NCI-H2107 (cell line): ENCODE results near the gene EPB41L1.

Experiments
- DNase-seq: peaks from one replicate; lab custom pipeline; 2025; lab: John Stamatoyannopoulos, UW

The EPB41L1 gene

DNA sequence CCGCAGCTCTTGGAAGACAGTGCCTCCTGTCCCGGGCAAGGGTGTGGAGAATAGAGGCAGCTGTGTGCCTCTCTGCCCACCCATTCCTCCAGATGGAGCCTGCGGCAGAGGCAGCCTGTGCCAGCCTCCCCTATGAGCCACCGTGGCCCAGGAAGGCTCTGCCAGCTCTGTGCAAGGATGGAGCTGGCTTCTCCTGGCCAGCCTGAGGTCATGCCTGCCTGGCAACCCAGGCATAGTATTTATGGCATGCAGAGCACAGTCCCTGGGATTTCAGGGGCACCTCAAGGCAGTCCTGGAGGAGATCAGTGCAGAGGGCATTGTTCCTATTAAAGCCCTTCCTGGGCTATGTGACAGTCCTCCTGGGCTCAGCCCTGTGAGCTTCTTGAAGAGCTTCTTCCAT is 1.5 kb downstream of the EPB41L1 start:
- DNase-seq, result no peak

GRCh38 chr20:36157610-36158009 is 3.1 kb downstream of the EPB41L1 start:
- DNase-seq, result no peak

GRCh38 chr20:36158160-36158741 is 3.7 kb downstream of the EPB41L1 start:
- no peak for DNase-seq

GRCh38 chr20:36159833-36160232 is 5.3 kb downstream of the EPB41L1 start:
- no peak for DNase-seq

DNA sequence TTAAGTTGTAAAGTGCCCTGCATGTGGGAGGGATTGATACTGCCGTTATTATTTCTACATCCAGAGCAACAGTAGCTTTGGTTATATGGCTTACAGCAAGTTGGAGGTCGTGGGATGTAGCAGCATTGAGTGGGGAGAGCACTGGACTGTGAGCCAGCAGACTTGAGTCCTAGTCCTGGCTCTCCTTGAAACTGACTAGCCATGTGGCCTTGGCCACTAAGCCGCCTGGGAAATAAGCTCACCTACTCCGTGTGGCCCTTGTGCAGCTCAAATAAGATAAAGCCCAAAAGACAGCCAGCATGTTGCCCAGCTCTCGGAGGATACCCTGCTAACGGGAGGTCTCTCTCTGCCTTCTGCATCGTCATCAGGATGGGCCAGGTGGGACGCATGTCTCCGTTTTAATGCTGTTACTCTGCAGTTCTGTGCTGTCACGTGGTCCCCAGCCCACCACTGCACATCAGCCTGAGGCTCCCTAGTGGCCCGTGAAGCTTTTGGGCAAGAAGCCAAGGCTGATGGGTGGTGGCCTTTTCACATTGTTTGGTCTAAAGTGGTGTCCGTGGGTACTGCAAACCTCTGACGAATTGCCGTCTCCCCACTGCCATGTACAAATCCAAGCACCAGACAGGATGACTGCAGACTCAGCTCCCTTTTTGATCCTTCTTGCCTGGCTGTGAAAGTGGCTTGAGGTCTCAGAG is 7.9 kb downstream of the EPB41L1 start:
- no peak for DNase-seq

DNA sequence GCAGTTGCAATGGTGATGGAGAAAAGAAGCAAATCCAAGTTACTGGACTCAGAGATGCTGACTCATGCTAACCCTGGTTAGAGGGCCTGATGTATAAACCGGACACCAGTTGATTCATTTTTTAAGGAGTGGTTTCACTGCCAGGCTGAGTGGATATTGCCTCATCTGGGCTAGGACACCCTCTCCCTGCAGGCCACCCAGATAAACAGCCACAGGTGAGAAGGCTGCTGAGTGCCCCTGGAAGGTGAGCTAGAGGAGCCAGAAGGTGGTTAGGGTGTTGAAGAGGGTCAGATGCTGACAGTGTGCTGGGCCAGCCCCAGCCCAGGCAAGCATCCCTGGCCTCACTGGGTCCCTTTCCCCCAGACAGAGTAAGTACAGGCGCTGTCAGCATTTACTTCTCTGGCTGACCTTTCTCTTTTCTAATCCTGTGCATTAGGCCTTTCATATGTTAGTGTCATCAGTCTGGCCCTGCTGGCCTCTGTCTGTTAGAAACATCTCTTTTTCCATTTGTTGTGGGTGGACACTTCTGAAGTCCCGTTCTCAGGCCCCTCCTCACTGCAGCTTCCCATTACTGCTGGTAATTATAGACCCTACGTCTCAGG is 13.5 kb downstream of the EPB41L1 start:
- no peak for DNase-seq

DNA sequence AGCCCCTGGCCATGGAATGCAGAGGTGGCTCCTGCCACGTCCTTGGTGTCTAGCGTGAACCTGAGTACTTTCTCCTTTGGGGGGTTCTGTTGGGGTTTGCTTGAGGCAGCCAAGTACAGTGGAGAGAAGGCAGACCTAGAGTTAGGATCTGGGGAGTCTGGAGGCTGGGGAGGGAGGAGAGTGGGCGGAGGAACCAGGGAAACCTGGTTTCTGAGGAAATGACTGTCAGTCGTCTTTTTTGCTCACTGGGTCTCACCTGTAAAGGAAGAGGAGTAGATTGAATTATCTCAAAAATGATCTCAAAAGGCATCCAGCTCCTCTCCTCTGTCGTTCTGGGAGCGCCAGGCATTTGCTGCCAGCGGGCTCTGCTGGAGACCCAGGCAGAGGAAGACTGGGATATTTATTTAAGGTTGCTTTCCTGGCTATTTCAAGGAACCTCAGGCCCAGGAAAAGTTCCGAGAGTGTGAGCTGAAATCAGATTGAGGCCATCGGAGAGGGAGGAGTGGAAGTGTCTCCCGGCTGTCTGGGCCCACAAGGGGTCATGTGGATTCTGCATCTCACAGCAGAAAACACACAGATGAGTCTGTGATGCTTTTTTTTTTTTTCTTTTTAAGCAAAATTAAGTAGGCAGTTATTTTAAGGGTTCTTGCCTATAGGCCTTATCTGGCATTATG is 16.1 kb downstream of the EPB41L1 start:
- no peak for DNase-seq

DNA sequence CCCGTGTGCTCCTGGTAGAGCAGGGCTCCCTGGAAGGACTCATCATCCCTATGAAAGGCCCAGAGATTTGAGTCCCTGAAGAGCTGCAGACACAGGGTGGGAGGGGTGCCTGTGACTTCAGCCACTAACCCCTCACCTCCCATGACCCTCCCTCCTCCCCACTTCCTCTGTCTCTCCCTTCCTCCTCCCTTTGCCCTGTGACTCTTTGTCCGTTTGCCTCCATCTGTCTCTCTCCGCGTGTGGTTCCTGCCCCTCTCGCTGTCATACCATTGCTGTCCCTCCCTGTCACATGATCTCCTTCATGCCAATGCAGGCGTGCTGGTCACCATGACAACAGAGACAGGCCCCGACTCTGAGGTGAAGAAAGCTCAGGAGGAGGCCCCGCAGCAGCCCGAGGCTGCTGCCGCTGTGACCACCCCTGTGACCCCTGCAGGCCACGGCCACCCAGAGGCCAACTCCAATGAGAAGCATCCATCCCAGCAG is 19.0 kb downstream of the EPB41L1 start:
- DNase-seq, result no peak

GRCh38 chr20:36175016-36175415 is 20.5 kb downstream of the EPB41L1 start:
- DNase-seq, result no peak

GRCh38 chr20:36175475-36175995 is 21.0 kb downstream of the EPB41L1 start:
- no peak for DNase-seq

DNA sequence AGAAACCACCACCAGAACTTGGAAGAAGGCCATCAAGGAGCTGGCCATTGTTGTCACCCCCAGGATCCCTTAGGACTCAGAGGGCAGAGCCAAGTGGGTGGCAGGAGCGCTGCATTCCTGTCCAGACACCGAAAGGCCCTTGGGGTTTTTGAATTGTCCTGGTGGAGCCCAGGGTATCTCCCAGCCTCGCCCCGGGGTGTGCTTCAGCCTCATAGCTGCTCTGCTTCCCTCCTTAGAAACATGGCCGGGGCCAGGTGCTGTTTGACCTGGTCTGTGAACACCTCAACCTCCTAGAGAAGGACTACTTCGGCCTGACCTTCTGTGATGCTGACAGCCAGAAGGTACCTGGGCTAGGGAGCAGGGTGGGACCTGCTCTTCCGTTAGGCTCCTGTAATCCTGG is 23.2 kb downstream of the EPB41L1 start:
- no peak for DNase-seq

- no peak for DNase-seq
Observed at GRCh38 chr20:36179170-36179945, 24.8 kb downstream of the EPB41L1 start.

GRCh38 chr20:36180323-36180722 is 25.8 kb downstream of the EPB41L1 start:
- no peak for DNase-seq

DNA sequence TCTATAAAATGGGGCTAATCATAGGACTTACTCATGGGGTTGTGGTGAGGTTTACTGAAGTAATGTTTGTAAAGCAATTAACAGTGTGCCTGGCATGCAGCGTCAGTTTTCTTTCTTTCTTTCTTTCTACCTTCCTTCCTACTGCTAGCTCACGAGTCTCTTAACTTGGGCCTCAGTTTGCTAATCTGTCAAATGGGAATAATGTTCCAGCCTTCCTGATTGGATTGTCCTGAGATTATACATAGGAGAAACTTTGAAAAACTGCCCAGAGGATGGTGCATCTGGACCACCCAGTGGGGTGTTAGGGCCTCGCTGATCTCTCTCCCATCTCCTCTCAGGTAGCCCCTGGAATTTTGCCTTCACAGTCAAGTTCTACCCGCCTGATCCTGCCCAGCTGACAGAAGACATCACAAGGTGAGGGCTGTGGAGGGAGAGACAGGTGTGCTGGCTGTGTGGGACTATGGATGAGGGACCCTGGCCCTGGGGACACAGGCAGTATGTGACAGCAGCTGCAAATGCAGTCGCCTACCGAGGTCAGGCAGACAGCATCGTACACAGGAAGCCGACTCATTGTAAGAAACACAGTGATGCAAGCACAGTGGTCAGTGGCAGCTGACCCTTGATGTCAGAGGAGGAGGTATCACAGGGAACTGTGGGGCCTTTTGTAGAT is 27.5 kb downstream of the EPB41L1 start:
- no peak for DNase-seq

DNA sequence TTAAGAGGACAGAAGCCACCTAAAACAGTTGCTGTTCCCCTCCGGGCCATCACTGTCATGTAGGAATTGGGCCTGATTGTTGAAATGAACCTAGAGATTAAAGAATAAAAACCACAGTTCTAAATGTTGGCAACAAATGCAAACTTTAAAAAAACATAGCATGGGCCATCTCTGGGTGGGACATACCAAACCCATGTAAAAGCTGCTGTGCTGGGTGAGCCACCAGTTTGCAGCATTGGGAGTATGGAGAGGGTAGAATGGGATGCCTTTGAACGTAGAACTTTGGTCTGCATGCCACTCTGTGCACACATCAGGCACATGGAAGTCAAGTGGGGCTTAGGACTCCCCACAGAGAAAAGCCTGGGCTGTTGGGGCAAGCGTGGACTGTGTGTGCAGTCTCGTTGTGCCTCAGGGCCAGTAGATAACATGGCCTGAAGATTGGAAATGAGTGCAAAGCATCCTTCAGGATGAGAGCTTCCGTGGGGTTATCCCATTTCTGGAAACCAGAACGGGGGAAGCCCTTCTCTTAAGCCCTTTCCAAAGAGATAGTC is 28.1 kb downstream of the EPB41L1 start:
- DNase-seq, result no peak

DNA sequence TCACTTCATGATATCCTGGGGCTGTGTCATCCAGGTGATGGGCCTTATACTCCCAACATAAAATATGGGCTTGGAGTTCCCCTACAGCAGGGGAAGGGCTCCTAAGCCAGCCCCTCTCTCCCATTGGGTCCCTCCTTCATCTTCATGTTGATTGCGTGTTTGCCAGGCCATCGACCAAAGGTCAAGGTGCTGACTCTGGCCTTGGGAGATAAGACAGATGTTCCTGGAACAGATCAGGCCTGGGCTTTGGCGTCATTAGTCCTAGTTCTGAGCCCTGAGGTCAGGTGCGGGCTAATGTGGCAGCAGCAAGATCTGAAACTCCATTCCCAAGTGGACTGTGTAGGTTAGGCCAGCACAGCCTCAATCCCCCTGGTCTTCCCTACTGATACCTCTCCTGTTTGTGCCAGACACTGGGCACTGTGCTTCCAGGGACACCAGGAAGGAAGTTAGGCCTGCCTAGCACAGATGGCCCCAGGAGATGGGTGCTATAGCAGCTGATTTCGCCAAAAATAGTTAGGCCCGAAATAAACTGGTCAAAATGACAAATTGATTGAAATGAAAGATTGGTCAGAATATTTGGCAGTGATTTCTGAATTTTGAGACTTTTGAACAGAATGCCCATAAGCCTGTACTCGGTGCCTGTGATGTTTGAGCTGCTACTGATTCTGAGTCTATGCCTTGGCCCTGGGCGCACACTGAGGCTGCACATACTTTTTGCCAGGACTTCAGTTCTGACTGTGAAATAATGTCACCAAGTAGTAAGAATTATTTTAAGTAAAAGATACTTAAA is 28.8 kb downstream of the EPB41L1 start:
- DNase-seq, result no peak

- no peak for DNase-seq
Observed at GRCh38 chr20:36184816-36185776, 30.6 kb downstream of the EPB41L1 start.

GRCh38 chr20:36193977-36194712 is 39.6 kb downstream of the EPB41L1 start:
- no peak for DNase-seq
